ENCODE measurements around the gene BCDIN3D.

The BCDIN3D gene

DNA sequence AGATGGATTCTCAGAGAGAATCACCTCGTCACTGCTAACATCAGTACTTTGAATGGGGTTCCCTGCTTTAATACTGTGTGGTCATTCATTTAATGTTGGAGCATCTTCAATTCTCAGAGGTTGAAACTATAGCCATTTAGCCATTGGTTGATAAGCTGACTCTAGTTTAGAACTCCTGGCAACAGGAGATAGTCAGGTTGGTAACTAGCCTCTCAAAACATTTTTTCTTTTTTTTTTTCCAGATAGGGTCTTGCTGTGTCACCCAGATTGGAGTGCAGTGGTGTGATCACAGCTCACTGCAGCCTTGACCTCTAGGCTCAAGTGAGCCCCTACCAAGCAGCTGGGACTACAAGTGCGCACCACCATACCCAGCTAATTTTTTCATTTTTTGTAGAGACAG lies 11.2 kb downstream of the BCDIN3D start:
- TF ChIP-seq JUND (IDR thresholded peaks at IDR 0.05; ENCODE audit: low read depth), result no peak
- DNase-seq (ENCODE audit: low read depth in 1 of 2, low spot score in 1 of 2), result no peak
- in situ Hi-C loops (cut with HindIII; ENCODE audit: low pct_unique_long_range_greater_than_20kb, low sequenced_read_pairs), result no loop called here

DNA sequence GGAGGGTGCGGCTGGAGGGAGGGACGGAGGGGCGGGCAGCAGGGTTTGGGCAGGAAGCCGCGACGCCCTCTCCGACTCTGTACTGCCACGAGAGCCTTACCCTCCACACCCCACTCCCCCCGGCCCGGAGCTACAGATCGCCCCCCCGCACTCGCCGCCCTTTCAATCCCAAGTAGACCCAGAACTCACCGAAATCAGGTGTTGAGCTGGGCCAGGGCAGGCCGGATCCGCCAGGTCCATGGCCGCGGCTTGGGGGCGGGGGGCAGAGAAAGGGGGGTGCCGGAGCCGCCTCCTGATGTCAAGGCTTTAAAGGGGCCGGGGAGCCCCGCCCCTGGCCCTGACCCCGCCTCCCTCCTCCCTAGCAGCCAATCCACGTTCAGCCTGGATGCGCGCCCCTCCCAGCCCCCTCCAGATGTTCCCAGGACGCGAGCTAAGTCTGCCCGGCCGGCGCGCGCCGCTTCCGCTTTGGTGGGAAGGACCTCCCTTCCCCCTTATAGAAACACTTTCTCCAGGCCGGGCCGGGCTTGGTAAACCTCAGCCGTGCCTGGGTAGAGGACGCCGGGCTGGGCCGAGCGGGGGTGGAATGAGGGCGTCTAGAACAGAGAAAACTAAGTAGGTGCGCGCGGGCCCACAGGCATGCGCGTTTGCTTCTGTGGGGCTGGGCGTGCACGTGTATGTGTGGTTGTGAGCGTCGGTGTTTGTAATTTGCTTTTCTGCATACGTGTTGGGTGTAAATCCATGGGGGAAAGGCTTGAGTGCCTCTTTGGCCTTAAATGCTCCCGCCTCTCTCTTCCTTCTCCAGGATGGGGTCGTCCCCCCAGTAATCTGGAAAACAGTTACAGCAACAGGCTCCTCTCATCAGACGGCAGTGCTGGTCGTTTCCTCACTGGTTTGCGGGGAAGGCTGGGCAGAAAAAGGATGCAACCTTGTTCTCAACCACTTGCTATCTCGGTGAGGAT lies 14.5 kb downstream of the BCDIN3D start, which contains the start of gene NCKAP5L:
TSS of gene NCKAP5L (minus strand) at position 281 of the 959 bp plus-strand sequence. CDS start 24,369 bp downstream, outside the sequence.
- in situ Hi-C loops (cut with HindIII; ENCODE audit: low pct_unique_long_range_greater_than_20kb, low sequenced_read_pairs), result no loop called here
- TF ChIP-seq JUND (IDR thresholded peaks at IDR 0.05; ENCODE audit: low read depth), result no peak
- DNase-seq (ENCODE audit: low read depth in 1 of 2, low spot score in 1 of 2), result peak; percentile 94 to 97

DNA sequence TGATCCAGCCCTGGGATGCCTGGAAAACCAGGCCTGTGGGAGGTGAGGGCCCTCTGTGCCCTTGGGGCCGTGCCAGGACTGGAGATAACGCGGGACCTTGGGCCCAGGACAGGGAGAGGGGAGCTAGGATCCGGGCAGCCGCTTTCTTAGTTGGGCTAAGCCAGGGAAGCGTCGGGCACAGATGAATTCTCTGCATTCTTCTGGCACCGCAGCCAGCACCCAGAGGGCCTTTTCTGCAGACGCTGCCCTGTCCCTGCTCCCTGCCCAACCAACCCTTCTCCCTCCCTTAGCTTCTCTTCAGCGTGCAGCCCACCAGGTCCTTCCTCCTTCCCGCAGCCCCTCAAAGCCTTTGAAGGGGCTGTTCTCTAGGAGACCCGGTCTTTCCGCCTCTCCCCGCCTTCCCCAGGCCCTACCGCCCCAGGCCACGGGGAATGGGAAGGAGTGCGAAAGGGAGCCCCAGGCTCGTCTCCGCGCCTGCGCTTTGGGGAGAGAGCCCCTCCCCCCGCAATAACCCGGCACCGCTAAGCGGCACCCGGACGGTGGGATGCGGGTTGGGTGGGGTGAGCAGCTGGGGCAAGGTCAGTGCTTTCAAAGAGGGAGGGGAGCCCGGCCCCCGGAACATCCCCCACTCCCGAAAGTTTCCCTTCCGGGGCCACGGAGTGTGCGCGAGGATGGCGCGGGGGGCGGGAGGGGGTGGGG lies 15.4 kb downstream of the BCDIN3D start:
- in situ Hi-C loops (cut with HindIII; ENCODE audit: low pct_unique_long_range_greater_than_20kb, low sequenced_read_pairs), result no loop called here
- DNase-seq (ENCODE audit: low read depth in 1 of 2, low spot score in 1 of 2), result peak; percentile 66 to 73
- no peak for TF ChIP-seq JUND (IDR thresholded peaks at IDR 0.05; ENCODE audit: low read depth)

DNA sequence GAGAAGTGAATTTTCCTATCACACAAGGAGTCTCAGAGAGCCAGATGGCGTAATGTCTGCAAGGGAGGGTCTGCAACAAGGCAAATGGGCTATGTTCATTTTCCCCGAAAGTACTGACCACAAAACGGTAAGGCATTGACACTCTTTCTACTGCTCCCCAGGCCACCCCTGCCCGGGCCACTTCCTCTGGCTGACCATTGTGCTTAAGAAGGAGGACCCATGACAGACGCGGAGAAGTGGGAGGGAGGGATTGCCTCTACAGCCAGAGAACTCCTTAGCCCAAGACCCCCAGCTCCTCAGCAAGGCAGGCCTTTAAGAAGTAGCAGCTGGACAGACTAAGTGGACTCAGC lies 15.9 kb downstream of the BCDIN3D start:
- no peak for TF ChIP-seq JUND (IDR thresholded peaks at IDR 0.05; ENCODE audit: low read depth)
- DNase-seq (ENCODE audit: low read depth in 1 of 2, low spot score in 1 of 2), result no peak
- in situ Hi-C loops (cut with HindIII; ENCODE audit: low pct_unique_long_range_greater_than_20kb, low sequenced_read_pairs), result no loop called here

DNA sequence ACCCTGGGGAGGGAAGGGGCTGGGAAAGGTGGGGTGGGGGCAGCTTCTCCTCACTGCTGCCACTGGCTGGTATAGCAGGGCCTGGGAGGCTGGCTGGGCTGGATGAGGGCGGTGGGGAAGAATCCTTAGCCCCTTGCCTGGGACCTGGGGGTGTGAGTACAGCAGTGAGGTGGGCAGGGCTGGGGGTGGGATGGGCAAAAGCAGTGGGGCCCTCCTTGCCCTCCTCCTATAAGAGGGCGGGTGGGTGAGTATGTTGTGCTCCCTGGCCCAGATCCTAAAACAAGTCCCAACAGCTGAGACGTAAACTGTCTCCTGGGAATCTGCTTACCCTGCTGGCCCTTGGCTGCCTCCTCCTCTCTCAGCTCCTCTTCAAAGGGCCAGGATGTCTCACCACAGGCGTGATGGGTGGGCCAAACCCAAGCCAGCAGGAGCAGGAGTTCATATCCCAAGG lies 16.9 kb downstream of the BCDIN3D start:
- in situ Hi-C loops (cut with HindIII; ENCODE audit: low pct_unique_long_range_greater_than_20kb, low sequenced_read_pairs), result no loop called here
- TF ChIP-seq JUND (IDR thresholded peaks at IDR 0.05; ENCODE audit: low read depth), result no peak
- no peak for DNase-seq (ENCODE audit: low read depth in 1 of 2, low spot score in 1 of 2)

DNA sequence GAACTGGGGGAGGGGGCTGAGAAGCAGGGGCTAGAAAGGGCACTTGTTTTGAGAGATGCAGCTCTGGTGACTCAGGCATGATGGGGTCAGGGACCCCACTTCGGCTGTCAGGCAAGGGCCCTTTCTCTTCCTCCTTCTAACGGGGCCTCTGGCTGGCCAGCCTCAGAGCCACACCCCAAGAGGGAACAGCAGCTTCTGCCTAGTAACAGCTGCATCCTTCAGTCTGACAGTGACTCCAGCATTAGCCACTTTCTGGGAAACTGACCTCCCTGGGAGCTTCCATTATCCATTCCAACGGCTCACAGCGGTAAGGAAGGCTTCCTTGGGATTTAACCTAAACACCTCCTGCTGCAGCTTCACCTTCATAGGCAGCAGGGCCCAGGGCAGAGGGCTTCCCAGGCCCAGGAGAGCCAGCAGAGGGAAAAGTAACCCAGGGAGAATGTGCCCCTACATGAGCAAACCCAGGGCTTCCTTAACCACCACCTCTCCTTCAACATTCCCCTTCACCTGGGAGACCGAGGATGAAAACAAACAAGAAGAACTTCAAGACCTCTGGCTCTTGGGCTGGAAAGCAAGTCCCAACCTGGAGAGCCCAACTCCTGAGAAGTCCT lies 17.4 kb downstream of the BCDIN3D start:
- no peak for DNase-seq (ENCODE audit: low read depth in 1 of 2, low spot score in 1 of 2)
- no peak for TF ChIP-seq JUND (IDR thresholded peaks at IDR 0.05; ENCODE audit: low read depth)
- in situ Hi-C loops (cut with HindIII; ENCODE audit: low pct_unique_long_range_greater_than_20kb, low sequenced_read_pairs), result no loop called here

DNA sequence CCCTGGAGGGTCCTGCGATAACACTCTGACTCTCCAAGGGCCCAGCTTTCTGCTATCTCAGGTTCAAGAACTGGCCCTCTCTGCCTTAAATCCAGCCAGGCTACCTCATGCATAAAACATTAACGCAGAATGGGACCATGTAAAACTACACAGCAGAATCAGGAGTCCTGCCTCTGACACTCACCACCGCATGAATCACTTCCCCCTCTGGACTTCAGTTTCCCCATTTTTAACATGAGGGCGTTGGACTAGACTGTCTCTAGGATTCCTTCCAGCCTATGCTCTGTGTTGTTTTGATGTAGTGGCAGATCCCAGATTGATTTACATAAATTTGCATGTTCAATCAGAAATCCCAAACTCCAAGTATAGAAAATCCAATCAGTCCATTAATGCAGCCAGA lies 18.0 kb downstream of the BCDIN3D start:
- no peak for DNase-seq (ENCODE audit: low read depth in 1 of 2, low spot score in 1 of 2)
- in situ Hi-C loops (cut with HindIII; ENCODE audit: low pct_unique_long_range_greater_than_20kb, low sequenced_read_pairs), result no loop called here
- TF ChIP-seq JUND (IDR thresholded peaks at IDR 0.05; ENCODE audit: low read depth), result no peak

DNA sequence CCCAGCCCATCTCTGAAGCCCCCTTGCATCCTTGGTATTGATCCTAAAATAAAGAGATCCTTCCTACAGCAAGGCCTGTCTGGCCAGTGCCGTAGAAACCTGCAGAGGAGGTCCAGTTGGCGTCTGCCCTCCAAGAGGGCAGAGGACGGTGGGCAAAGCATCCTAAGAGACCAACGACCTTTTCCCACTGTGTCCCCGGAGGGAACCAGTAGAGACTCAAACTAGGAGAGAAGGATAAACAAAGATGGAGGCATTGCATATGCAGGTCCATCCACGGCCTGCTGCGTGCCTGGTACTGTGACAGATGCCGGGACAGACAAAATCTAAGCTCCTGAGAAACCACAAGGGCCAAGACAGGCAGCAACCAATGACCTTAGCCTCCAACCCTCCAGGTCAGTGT lies 18.5 kb downstream of the BCDIN3D start:
- no peak for DNase-seq (ENCODE audit: low read depth in 1 of 2, low spot score in 1 of 2)
- no peak for TF ChIP-seq JUND (IDR thresholded peaks at IDR 0.05; ENCODE audit: low read depth)
- in situ Hi-C loops (cut with HindIII; ENCODE audit: low pct_unique_long_range_greater_than_20kb, low sequenced_read_pairs), result no loop called here

DNA sequence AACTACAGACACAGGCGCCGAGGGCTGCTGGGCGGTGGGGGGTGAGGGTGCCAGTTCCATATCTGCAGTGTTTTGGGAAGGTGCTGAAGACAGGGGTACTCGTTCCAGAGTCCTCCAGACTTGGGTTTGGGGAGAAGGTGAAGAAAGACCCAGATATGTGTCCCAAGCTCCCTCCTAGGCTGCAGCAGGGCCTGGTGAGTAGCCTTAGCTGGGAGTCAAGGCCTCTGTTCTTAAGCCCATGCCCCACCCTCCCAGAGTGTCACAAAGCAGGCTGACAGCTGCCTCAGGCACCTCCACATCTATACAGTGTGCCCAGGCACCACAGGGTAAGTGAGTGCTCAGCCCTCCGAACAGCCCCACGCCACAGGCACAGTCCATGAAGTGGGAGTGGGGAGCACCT lies 19.0 kb downstream of the BCDIN3D start:
- no peak for TF ChIP-seq JUND (IDR thresholded peaks at IDR 0.05; ENCODE audit: low read depth)
- DNase-seq (ENCODE audit: low read depth in 1 of 2, low spot score in 1 of 2), result no peak
- in situ Hi-C loops (cut with HindIII; ENCODE audit: low pct_unique_long_range_greater_than_20kb, low sequenced_read_pairs), result no loop called here

DNA sequence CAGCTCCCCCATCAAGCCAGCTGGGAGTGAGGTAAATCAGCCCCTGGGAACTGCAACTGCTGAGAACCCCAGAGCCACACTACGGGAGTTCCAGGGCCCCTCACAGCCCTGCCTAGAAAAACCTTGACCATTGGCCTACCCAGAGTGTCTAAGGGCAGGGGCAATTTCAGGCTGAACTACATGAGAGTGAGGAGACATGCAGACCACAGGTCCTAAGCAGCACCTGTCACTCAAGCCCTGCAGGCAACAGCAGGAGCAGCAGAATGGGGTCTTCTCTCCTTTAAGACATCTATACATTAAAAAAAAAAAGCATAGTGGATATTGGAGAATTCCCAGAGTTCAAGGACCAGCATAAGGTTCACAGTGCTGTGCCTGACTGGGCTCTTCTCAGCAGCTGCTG lies 19.6 kb downstream of the BCDIN3D start:
- TF ChIP-seq JUND (IDR thresholded peaks at IDR 0.05; ENCODE audit: low read depth), result no peak
- in situ Hi-C loops (cut with HindIII; ENCODE audit: low pct_unique_long_range_greater_than_20kb, low sequenced_read_pairs), result no loop called here

DNA sequence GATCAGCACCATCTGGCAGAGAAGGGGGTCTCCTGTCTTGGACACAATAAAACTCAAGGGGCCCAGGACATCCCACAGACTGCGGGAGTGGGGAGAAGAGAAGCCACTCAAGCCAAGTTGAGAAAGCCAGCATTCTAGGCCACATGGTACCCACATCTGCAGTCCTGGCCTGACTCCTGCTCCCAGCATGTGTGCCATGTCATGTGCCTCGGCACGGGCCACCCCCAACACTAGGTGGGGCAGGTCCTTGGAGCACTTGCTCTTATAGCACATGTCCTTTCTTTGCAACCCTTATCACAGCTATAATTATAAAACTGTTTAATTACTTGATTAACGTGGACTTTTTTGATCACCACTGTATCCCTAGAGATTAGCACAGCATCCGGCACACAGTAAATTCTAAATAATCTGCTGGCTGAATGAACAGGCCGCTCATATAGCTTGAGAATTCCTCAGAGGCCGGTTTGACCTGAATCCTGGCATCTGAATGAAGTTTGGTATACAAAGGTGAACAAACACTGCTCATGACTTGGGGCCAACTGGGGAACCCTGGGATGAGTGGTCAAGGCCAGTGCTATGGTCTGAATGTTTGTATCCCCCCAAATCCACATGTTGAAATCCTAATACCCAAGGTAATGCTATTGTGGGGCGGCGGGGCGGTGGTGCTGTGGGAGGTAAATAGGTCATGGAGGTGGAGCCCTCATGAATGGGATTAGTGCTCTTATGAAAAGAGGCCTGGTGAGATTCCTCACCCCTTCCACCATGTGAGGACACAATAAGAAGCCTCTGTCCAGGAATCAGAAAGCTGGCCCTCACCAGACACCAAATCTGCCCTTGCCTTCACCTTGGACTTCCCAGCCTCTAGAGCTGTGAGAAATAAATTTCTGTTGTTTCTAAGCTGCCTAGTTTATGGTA lies 21.3 kb downstream of the BCDIN3D start:
- TF ChIP-seq JUND (IDR thresholded peaks at IDR 0.05; ENCODE audit: low read depth), result no peak; the same call in 1 of the 2 replicates
- peak; percentile 71 to 96 for DNase-seq (ENCODE audit: low read depth in 1 of 2, low spot score in 1 of 2)
- in situ Hi-C loops (cut with HindIII; ENCODE audit: low pct_unique_long_range_greater_than_20kb, low sequenced_read_pairs), result no loop called here

More for the DNA sequence above, 19.6 kb downstream of the BCDIN3D start:
- DNase-seq (ENCODE audit: low read depth in 1 of 2, low spot score in 1 of 2), result no peak

DNA sequence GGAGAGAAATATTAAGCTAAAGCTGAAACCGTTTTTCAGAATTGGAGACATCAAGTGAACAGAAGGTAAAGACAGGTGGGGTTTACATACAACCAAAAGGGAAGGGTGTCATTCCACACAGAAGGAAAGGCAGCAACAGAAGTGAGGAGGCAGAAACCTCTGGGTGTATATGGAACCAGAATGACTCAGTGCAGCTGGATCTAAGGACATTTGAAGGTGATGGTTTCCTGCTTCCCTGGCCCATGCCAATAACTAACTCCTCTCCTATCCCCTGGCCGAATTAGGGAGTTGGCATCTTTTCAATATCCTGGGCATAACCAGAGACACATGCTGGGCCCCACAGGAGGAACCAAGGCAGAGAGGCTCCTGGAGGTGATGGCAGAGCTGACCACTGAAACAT lies 23.1 kb downstream of the BCDIN3D start:
- in situ Hi-C loops (cut with HindIII; ENCODE audit: low pct_unique_long_range_greater_than_20kb, low sequenced_read_pairs), result no loop called here
- no peak for DNase-seq (ENCODE audit: low read depth in 1 of 2, low spot score in 1 of 2)
- no peak for TF ChIP-seq JUND (IDR thresholded peaks at IDR 0.05; ENCODE audit: low read depth)
